HCT116 (cell line): ENCODE data around the gene IVD. TPM values are rescaled to one million over a fixed set of nuclear protein-coding genes. Genes with fewer than 3 reads are reported as not detected.

Source experiments
- ATAC-seq: fragments of 200-7000 bp; cut with Tn5 transposase; 2 replicates; pipeline ENCODE4 v1.9.1; 2020; ENCODE audit warnings: mild to moderate bottlenecking, moderate library complexity
- BruUV-seq: library from RNA; stranded (reverse); fragments of 400-500 nt; replicated peaks from 2 replicates; lab custom pipeline; 2021; lab: Mats Ljungman, UMichigan
- CTCF ChIA-PET: fragments of 300-600 bp; sonication (Branson Sonifier 250); formaldehyde crosslinking; loops from one replicate; lab custom pipeline; 2021; ENCODE audit warnings: antibody characterized with exemption; lab: Charles Lee
- POLR2A ChIA-PET: fragments of 300-600, 350-600 bp; sonication (Branson Sonifier 250); formaldehyde crosslinking; loops from one replicate; lab custom pipeline; 2021; ENCODE audit warnings: antibody characterized with exemption; lab: Charles Lee
- RAD21 ChIA-PET, 2 experiments: fragments of 300-600 bp; sonication (Branson Sonifier 250); formaldehyde crosslinking; loops; one replicate each; lab custom pipeline; 2023; ENCODE audit warnings: low total read pairs in 2 of 2; ENCODE audit not compliant: uncharacterized antibody in 2 of 2, unreplicated experiment in 2 of 2, low non-redundant PET in 1 of 2; lab: Charles Lee
- DNase-seq: peaks from one replicate; pipeline ENCODE4 v3.0.0-alpha.2; 2010; ENCODE audit warnings: low read depth, low spot score
- H2AFZ ChIP-seq: fragments of 200-600 bp; shearing (Covaris generic), sonication (generic); 2 replicates; pipeline ENCODE4 v1.6.1; 2017; ENCODE audit warnings: low read depth, mixed run types, mixed read lengths, antibody characterized with exemption, low read length; ENCODE audit not compliant: poor library complexity, severe bottlenecking
- H3K27ac ChIP-seq: 2 replicates; pipeline ENCODE4 v1.5.1; 2012; ENCODE audit warnings: low read depth, low read length
- H3K27me3 ChIP-seq: fragments of 200-600 bp; sonication (generic); 2 replicates; pipeline ENCODE4 v1.6.1; 2016; ENCODE audit warnings: mixed run types, low read length, mixed read lengths; ENCODE audit not compliant: insufficient read depth
- H3K36me3 ChIP-seq, 2 experiments: fragments of 200-500 bp in 1 of 2; fragments of 200-600 bp in 1 of 2; sonication (Bioruptor generic) in 1 of 2; sonication (generic) in 1 of 2; 2 replicates each; pipeline versions ENCODE4 v1.5.1 to v1.6.1; 2014 to 2016; ENCODE audit warnings: low read length in 2 of 2, inconsistent platforms in 1 of 2, mixed read lengths in 1 of 2, mixed run types in 1 of 2; ENCODE audit not compliant: insufficient read depth in 2 of 2, control insufficient read depth in 1 of 2
- H3K4me1 ChIP-seq, 2 experiments: fragments of 200-600 bp in 1 of 2; sonication (generic) in 1 of 2; 2 replicates each; pipeline versions ENCODE4 v1.5.1 to v1.6.1; 2012 to 2017; ENCODE audit warnings: low read length in 2 of 2, inconsistent platforms in 1 of 2, mild to moderate bottlenecking in 1 of 2, mixed read lengths in 1 of 2, mixed run types in 1 of 2, moderate library complexity in 1 of 2; ENCODE audit not compliant: insufficient read depth in 2 of 2, control insufficient read depth in 1 of 2
- H3K4me2 ChIP-seq: fragments of 200-600 bp; sonication (generic); 2 replicates; pipeline ENCODE4 v1.6.1; 2017; ENCODE audit warnings: mixed run types, low read length, mixed read lengths
- H3K4me3 ChIP-seq, 2 experiments: fragments of 200-600 bp in 1 of 2; sonication (generic) in 1 of 2; replicated peaks in 1 of 2; 2 replicates each; pipeline ENCODE4 v1.5.1; 2011 to 2016; ENCODE audit warnings: low read length in 2 of 2, control low read depth in 1 of 2, low read depth in 1 of 2, mild to moderate bottlenecking in 1 of 2, mixed read lengths in 1 of 2, mixed run types in 1 of 2
- H3K79me2 ChIP-seq: fragments of 200-600 bp; sonication (generic); 2 replicates; pipeline ENCODE4 v1.6.1; 2017; ENCODE audit warnings: mild to moderate bottlenecking, mixed run types, low read length, moderate library complexity, mixed read lengths; ENCODE audit not compliant: insufficient read depth
- H3K9ac ChIP-seq: fragments of 200-600 bp; sonication (generic); 2 replicates; pipeline ENCODE4 v1.6.1; 2016; ENCODE audit warnings: low read length, mixed read lengths
- H3K9me2 ChIP-seq: fragments of 200-600 bp; sonication (generic), shearing (Covaris generic); 2 replicates; pipeline ENCODE4 v1.6.1; 2017; ENCODE audit warnings: mixed run types, mild to moderate bottlenecking, moderate library complexity; ENCODE audit not compliant: insufficient read depth
- H3K9me3 ChIP-seq, 2 experiments: fragments of 200-500 bp in 1 of 2; fragments of 200-600 bp in 1 of 2; sonication (Bioruptor generic) in 1 of 2; sonication (generic) in 1 of 2; 2 replicates each; pipeline ENCODE4 v1.6.1; 2014 to 2017; ENCODE audit warnings: low read length in 2 of 2, mixed read lengths in 2 of 2, inconsistent platforms in 1 of 2, low read depth in 1 of 2, mild to moderate bottlenecking in 1 of 2, mixed run types in 1 of 2, moderate library complexity in 1 of 2; ENCODE audit not compliant: control insufficient read depth in 1 of 2, insufficient read depth in 1 of 2
- H4K20me1 ChIP-seq: fragments of 200-600 bp; sonication (generic), shearing (Covaris generic); 2 replicates; pipeline ENCODE4 v1.6.1; 2017; ENCODE audit warnings: mixed run types, mild to moderate bottlenecking, moderate library complexity; ENCODE audit not compliant: insufficient read depth
- CBX3 ChIP-seq: IDR thresholded peaks from 2 replicates; pipeline ENCODE4 v1.6.1; 2012; ENCODE audit warnings: low read depth
- CEBPB ChIP-seq: IDR thresholded peaks from 2 replicates; pipeline ENCODE4 v1.6.1; 2012; ENCODE audit warnings: low read depth
- EZH2 ChIP-seq: fragments of 200-600 bp; sonication (generic); IDR thresholded peaks from 2 replicates; pipeline ENCODE4 v1.6.1; 2017; ENCODE audit warnings: antibody characterized with exemption, mixed run types
- EZH2phosphoT487 ChIP-seq: fragments of 200-600 bp; IDR thresholded peaks from 2 replicates; pipeline ENCODE4 v1.6.1; 2018; ENCODE audit warnings: antibody characterized with exemption, borderline replicate concordance
- FOSL1 ChIP-seq: IDR thresholded peaks from 2 replicates; pipeline ENCODE4 v1.6.1; 2012; ENCODE audit warnings: low read depth
- JUND ChIP-seq: IDR thresholded peaks from 2 replicates; pipeline ENCODE4 v1.6.1; 2012
- POLR2AphosphoS5 ChIP-seq: IDR thresholded peaks from 2 replicates; pipeline ENCODE4 v1.6.1; 2011; ENCODE audit warnings: mild to moderate bottlenecking, low read depth, low read length, moderate library complexity
- SRF ChIP-seq: IDR thresholded peaks from 2 replicates; pipeline ENCODE4 v1.6.1; 2012; ENCODE audit warnings: low read depth
- TCF7L2 ChIP-seq: IDR thresholded peaks from 2 replicates; pipeline ENCODE4 v1.7.0; 2011; ENCODE audit warnings: borderline replicate concordance, inconsistent platforms; ENCODE audit not compliant: insufficient read depth, insufficient read length; ENCODE audit errors: extremely low read depth
- YY1 ChIP-seq: IDR thresholded peaks from 2 replicates; pipeline ENCODE4 v1.6.1; 2011; ENCODE audit warnings: low read length, low read depth, moderate library complexity, mild to moderate bottlenecking; ENCODE audit not compliant: insufficient replicate concordance; ENCODE audit errors: extremely low read depth
- ZFX ChIP-seq: fragments of 450-650 bp; IDR thresholded peaks from 2 replicates; pipeline ENCODE4 v1.6.1; 2017
- ZNF274 ChIP-seq: fragments of 200-500 bp; sonication (Bioruptor generic); IDR thresholded peaks from 2 replicates; pipeline ENCODE4 v1.6.1; 2014; ENCODE audit warnings: mild to moderate bottlenecking, low read depth, low read length, inconsistent platforms
- intact Hi-C: fragments of 100-400 bp; cut with micrococcal nuclease; formaldehyde crosslinking; loops from 2 replicates; pipeline ENCODE4 v1.10.0; 2022
- total RNA-seq: library from RNA; stranded (reverse); gene quantifications from one replicate; pipeline ENCODE4 v1.2.1, GENCODE V29; 2021; ENCODE audit not compliant: unreplicated experiment
- TF ChIP-seq, protein P1 (sequence below): IDR thresholded peaks from 2 replicates; pipeline ENCODE4 v1.6.1; 2012; ENCODE audit warnings: low read depth
- TF ChIP-seq, protein P2 (sequence below): IDR thresholded peaks from 2 replicates; pipeline ENCODE4 v1.6.1; 2012
- TF ChIP-seq, protein P3 (sequence below): IDR thresholded peaks from 2 replicates; pipeline ENCODE4 v1.6.1; 2011; ENCODE audit warnings: mild to moderate bottlenecking, low read length, moderate library complexity; ENCODE audit not compliant: insufficient replicate concordance; ENCODE audit errors: extremely low read depth

The IVD gene
- total RNA-seq, 1 experiment from 2014 or later, result 65.6 TPM

DNA sequence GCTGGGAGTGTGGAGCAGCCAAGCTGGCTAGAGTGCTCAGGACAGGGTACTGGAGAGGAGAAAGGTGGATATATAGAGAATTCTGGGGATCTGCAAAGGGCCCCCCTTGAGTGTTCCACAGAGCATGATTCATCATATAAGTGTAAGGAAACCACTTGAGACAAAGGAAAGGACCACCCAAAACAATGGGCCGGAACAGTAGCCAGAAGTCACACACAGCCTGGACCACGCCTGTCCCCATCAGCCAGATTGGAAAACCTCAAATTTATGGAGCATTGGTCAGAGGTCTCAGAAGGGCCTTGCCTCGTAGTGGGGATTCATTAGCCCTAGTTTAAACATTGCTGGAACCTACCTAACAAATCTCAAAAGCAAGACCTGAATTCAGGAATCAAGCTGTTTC lies 28.0 kb upstream of the IVD start:
- H3K27me3 ChIP-seq, result no peaks in the 10 kb centered on the region
- H3K4me3 ChIP-seq, result no peak overlapping the region
- no peaks in the 10 kb centered on the region for H3K9me2 ChIP-seq
- ChIA-PET RAD21 (no interaction called here), POLR2A (interaction anchor here (0.5 kb wide), 1 partner anchor 19 kb away, joined by 3 read pairs; no protein-coding TSS in a partner anchor), CTCF (no interaction called here)
- no peaks in the 10 kb centered on the region for H3K9me3 ChIP-seq
- H3K79me2 ChIP-seq, result no peaks in the 10 kb centered on the region
- H3K27ac ChIP-seq, result no peak overlapping the region
- peaks cover 11 to 27% of the 10 kb centered on the region in 2 experiments for H3K4me1 ChIP-seq
- H3K4me2 ChIP-seq, result no peak overlapping the region
- H2AFZ ChIP-seq, result no peak overlapping the region
- ATAC-seq (no peak), DNase-seq (no peak)
- TF ChIP-seq EZH2, result no peak
- no peaks in the 10 kb centered on the region for H4K20me1 ChIP-seq
- intact Hi-C loops, result no loop called here
- H3K36me3 ChIP-seq, result no peaks in the 10 kb centered on the region
- no TSS peak for BruUV-seq
- H3K9ac ChIP-seq, result no peak overlapping the region

DNA sequence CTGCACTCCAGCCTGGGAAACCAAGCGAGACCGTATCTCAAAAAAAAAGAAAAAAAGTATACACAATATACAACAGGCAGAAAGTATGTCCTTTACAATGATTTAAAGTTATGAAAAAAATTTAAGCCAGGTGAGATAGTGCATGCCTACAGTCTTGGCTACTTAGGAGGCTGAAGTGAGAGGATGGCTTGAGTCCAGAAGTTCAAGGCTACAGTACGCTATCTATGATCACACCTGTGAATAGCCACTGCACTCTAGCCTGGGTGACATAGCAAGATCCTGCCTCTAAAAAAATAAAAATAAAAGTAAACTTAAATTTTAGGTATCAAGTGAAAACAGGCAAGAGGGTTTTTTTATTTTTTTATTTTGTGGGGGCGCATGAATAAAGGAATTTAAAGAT lies 26.2 kb upstream of the IVD start:
- no peaks in the 10 kb centered on the region for H3K9me3 ChIP-seq
- no peaks in the 10 kb centered on the region for H4K20me1 ChIP-seq
- RAD21 ChIA-PET, result interaction anchor here in 1 of 2 experiments (0.7 kb wide), 1 partner anchor 34 kb away, joined by 4 read pairs; no protein-coding TSS in a partner anchor
- no peaks in the 10 kb centered on the region for H3K27me3 ChIP-seq
- BruUV-seq, result no TSS peak
- no peak overlapping the region for H3K9ac ChIP-seq
- intact Hi-C loops, result no loop called here
- H3K4me1 ChIP-seq, result peaks cover 15 to 31% of the 10 kb centered on the region in 2 experiments
- peaks cover 0 to under 1% of the 10 kb centered on the region in 2 experiments; a peak in 1 of 4 replicates for H3K36me3 ChIP-seq
- peak overlapping the region; percentile 65 for H3K4me2 ChIP-seq
- no peaks in the 10 kb centered on the region for H3K9me2 ChIP-seq
- no peak for ATAC-seq
- peak overlapping the region; percentile 48; the same call in 1 of the 2 replicates for H3K27ac ChIP-seq
- H2AFZ ChIP-seq, result peak overlapping the region; percentile 27
- no peak overlapping the region for H3K4me3 ChIP-seq
- POLR2A ChIA-PET, result interaction anchor here (1.4 kb wide), 1 partner anchor 10 kb away, joined by 4 read pairs; no protein-coding TSS in a partner anchor
- no peak for DNase-seq
- H3K79me2 ChIP-seq, result peaks cover 16% of the 10 kb centered on the region
- CTCF ChIA-PET, result interaction anchor here (1.2 kb wide), 1 partner anchor 40 kb away, joined by 3 read pairs; no protein-coding TSS in a partner anchor
- no peak for TF ChIP-seq EZH2phosphoT487
- TF ChIP-seq POLR2AphosphoS5, result no peak
- no peak for TF ChIP-seq FOSL1
- TF ChIP-seq, protein P1, sequence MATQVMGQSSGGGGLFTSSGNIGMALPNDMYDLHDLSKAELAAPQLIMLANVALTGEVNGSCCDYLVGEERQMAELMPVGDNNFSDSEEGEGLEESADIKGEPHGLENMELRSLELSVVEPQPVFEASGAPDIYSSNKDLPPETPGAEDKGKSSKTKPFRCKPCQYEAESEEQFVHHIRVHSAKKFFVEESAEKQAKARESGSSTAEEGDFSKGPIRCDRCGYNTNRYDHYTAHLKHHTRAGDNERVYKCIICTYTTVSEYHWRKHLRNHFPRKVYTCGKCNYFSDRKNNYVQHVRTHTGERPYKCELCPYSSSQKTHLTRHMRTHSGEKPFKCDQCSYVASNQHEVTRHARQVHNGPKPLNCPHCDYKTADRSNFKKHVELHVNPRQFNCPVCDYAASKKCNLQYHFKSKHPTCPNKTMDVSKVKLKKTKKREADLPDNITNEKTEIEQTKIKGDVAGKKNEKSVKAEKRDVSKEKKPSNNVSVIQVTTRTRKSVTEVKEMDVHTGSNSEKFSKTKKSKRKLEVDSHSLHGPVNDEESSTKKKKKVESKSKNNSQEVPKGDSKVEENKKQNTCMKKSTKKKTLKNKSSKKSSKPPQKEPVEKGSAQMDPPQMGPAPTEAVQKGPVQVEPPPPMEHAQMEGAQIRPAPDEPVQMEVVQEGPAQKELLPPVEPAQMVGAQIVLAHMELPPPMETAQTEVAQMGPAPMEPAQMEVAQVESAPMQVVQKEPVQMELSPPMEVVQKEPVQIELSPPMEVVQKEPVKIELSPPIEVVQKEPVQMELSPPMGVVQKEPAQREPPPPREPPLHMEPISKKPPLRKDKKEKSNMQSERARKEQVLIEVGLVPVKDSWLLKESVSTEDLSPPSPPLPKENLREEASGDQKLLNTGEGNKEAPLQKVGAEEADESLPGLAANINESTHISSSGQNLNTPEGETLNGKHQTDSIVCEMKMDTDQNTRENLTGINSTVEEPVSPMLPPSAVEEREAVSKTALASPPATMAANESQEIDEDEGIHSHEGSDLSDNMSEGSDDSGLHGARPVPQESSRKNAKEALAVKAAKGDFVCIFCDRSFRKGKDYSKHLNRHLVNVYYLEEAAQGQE, result no peak
- no peak for TF ChIP-seq ZNF274
- TF ChIP-seq SRF, result no peak
- no peak for TF ChIP-seq TCF7L2
- no peak for TF ChIP-seq ZFX
- TF ChIP-seq, protein P2, sequence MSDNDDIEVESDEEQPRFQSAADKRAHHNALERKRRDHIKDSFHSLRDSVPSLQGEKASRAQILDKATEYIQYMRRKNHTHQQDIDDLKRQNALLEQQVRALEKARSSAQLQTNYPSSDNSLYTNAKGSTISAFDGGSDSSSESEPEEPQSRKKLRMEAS, result no peak
- TF ChIP-seq, protein P3, sequence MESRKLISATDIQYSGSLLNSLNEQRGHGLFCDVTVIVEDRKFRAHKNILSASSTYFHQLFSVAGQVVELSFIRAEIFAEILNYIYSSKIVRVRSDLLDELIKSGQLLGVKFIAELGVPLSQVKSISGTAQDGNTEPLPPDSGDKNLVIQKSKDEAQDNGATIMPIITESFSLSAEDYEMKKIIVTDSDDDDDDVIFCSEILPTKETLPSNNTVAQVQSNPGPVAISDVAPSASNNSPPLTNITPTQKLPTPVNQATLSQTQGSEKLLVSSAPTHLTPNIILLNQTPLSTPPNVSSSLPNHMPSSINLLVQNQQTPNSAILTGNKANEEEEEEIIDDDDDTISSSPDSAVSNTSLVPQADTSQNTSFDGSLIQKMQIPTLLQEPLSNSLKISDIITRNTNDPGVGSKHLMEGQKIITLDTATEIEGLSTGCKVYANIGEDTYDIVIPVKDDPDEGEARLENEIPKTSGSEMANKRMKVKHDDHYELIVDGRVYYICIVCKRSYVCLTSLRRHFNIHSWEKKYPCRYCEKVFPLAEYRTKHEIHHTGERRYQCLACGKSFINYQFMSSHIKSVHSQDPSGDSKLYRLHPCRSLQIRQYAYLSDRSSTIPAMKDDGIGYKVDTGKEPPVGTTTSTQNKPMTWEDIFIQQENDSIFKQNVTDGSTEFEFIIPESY, result no peak
- no peak for TF ChIP-seq YY1
- no peak for TF ChIP-seq CEBPB
- no peak for TF ChIP-seq JUND
- TF ChIP-seq CBX3, result no peak
